Measurements from ENCODE around the gene SEMA3B. TPM values are rescaled to one million over a fixed set of nuclear protein-coding genes. Genes with fewer than 3 reads are reported as not detected.
"Not testable (repeated sequence)": the region's sequence is repeated elsewhere in the genome, so short reads cannot be mapped to it uniquely, and the experiment has no call there.

The SEMA3B gene
- polyA plus RNA-seq, 5 donors = 14.9 to 31.5 (median 29.6) TPM

GRCh38 chr3:50271314-50271936 lies 2.5 kb downstream of the SEMA3B start:
- DNase-seq = no peak

DNA sequence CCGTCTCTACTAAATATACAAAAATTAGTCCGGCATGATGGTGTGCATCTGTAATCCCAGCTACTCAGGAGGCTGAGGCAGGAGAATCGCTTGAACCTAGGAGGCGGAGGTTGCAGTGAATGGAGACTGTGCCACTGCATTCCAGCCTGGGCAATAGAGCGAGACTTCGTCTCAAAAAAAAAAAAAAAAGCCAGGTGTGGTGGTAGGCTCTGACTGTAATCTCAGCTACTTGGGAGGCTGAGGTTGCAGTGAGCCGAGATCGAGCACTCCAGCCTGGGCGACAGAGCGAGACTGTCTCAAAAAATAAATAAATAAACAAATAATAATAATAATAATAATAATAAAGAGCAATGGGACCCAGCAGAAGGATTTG lies 3.6 kb downstream of the SEMA3B start:
- DNase-seq = not testable (repeated sequence)

DNA sequence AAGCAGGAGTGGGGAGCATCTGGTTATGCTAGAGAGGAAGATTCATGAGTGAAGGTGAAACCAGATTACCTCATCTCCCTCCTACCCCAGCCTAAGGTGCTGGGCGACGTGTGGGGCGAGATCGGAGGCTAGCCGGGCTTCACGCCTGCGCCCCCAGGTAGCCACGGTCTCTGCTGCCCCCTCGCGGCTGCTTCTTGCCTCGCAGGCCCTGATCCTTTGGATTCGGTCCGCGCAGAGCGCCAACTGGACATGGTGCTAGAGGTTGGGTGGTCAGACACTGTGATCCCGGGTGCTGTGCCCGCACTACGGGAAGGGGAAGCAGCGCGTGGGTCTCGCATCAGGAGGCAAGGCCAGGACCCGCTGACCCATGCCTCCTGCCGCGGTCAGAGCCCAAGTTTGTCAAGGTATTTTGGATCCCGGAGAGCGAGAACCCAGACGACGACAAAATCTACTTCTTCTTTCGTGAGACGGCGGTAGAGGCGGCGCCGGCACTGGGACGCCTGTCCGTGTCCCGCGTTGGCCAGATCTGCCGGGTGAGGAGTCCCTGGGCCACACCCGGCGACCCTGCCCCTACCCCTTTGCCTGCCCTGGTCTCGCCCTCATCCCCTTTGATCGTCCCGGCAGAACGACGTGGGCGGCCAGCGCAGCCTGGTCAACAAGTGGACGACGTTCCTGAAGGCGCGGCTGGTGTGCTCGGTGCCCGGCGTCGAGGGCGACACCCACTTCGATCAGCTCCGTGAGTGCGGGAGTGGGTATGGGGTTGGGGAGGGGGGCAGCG lies 4.2 kb downstream of the SEMA3B start:
- DNase-seq = peak; percentile 76 to 79

GRCh38 chr3:50273689-50274065 lies 4.7 kb downstream of the SEMA3B start:
- DNase-seq = no peak

DNA sequence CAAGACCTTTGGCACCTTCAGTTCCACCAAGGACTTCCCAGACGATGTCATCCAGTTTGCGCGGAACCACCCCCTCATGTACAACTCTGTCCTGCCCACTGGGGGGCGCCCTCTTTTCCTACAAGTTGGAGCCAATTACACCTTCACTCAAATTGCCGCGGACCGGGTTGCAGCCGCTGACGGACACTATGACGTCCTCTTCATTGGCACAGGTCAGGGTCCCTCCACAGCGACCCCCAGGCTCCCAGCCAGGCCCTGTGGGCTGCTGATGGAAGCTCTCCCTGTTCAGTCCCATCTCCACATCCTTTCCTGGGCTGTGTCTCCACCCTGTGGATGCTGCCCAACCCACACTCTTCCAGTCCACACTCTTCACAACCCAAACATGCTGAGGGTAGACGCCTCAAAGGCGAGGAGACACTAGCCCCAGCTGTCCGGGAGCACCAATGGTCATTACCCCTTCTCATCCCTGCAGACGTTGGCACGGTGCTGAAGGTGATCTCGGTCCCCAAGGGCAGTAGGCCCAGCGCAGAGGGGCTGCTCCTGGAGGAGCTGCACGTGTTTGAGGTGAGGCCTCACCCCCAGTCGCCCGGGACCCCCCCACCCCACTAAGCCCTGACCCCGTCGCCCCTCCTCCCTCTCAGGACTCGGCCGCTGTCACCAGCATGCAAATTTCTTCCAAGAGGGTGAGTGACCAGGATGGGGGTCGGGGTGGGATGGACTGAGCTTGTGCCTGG lies 5.6 kb downstream of the SEMA3B start:
- no peak for DNase-seq

GRCh38 chr3:50275141-50275995 lies 6.4 kb downstream of the SEMA3B start:
- DNase-seq = no peak

- DNase-seq = no peak
Observed at GRCh38 chr3:50275996-50276761, 7.2 kb downstream of the SEMA3B start.

DNA sequence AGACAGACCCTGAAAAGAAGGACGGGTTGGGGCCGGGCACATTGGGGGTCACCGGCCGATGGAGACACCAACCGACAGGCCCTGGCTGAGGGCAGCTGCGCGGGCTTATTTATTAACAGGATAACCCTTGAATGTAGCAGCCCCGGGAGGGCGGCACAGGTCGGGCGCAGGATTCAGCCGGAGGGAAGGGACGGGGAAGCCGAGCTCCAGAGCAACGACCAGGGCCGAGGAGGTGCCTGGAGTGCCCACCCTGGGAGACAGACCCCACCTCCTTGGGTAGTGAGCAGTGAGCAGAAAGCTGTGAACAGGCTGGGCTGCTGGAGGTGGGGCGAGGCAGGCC lies 7.8 kb downstream of the SEMA3B start:
- DNase-seq = no peak

GRCh38 chr3:50278123-50278879 lies 9.4 kb downstream of the SEMA3B start:
- no peak for DNase-seq

- no peak for DNase-seq
Observed at GRCh38 chr3:50278880-50279224, 9.9 kb downstream of the SEMA3B start, which contains the start of gene LSMEM2. Gene LSMEM2 (plus strand): TSS chr3:50279087. CDS start chr3:50279114, 27 bp downstream.

DNA sequence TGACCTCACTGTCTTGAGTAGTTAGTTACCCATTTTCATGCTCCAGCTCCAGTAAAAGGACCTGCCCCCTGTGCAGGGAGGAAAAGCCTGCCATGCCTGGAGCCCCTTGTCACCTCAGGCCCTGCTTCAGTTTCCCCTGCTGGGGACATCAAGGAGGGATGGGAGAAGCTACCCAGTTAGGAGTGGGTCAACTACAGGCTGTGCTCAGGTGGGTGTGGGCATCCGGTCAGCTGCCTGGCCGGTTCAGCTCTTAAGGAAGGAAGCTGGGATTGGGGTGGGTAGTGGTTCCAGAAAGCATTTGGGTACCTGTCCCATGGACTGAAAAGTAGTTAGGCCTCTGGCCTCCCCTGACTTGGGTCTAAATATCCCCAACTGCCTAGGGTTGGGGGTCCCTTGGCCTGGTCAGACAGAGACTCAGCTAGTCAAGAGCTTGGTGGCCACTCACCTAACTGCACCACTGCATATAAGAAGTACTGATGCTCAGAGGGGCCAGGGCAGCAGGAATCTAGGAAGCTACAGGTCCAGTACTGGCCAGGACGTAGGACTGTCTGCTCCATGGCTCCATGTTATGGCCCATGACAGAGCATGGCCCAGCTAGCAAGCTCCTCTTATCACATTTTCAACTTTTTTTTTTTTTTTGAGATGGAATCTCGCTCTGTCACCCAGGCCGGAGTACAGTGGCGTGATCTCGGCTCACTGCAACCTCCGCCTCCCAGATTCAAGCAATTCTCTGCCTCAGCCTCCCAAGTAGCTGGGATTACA lies 10.5 kb downstream of the SEMA3B start:
- no peak for DNase-seq

DNA sequence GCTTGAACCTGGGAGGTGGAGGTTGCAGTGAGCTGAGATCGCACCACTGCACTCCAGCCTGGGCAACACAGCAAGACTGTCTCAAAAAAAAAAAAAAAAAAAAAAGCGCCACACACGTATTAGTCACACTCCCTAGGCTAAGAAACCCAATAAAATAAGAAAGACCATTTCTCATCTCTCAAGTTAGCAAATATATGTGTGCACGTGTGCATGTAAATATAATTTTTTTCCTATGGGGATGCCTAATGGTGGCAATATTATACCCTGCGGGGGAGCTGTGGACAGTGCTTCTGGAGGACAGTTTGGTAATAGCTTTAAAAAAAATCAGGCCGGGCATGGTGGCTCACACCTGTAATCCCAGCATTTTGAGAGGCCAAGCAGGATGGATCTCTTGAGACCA lies 15.2 kb downstream of the SEMA3B start:
- DNase-seq = not testable (repeated sequence)

DNA sequence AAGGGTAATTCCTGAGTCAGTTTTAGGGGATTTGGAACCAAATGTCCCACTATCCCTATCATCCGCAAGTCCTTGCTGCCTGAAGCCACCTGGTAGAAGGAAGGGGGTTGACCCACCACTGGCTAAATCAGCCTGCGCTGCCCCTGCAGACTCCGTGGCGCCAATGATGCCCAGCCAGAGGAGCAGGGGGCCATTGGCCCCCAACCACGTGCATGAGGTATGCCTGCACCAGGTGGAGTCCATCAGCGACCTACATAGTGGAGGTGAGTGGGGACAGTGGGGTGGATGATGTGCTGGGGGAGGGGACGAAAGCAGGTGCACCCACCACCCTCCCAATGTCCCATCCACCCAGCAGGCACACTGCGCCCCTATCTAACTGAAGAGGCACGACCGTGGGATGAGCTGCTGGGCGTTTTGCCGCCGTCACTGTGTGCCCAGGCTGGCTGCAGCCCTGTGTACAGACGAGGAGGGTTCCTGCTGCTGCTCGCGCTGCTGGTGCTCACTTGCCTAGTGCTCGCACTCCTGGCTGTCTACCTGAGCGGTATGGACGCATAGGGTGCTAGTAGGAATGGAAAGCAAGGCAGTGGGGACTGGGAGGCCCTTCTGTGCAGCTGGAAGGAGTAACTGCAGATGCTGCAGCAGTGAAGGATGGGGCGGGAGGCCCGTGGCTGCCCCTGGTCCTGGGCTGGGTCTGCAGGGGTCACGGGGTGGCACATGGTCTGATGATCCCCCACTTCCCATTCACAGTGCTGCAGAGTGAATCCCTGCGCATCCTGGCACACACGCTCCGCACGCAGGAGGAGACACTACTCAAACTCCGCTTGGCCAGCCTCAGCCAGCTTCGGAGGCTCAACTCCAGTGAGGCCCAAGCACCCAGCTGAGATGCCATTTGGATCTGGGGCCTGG lies 17.6 kb downstream of the SEMA3B start:
- DNase-seq = no peak

GRCh38 chr3:50287262-50287661 lies 18.3 kb downstream of the SEMA3B start:
- DNase-seq = no peak

GRCh38 chr3:50288387-50289007 lies 19.6 kb downstream of the SEMA3B start:
- no peak for DNase-seq

DNA sequence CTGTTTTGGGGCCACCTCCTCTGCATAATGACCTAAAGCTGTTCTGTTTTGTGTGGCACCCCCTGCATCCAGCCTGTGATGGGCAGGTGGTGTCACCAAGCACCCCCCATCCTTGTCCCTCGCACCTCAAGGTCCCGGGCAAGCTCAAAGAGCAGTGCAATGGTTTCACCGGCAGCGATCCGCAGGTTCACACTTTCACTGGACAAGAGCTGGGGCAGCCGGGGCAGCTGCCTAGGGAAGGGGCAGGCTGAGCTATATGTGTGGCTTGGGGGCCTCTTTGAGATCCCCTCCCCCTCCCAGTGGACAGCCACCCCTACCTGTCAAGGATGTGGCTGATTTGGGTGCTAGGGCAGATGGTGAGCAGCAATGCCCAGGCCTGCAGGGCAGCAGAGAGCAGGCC lies 20.2 kb downstream of the SEMA3B start:
- DNase-seq = no peak

DNA sequence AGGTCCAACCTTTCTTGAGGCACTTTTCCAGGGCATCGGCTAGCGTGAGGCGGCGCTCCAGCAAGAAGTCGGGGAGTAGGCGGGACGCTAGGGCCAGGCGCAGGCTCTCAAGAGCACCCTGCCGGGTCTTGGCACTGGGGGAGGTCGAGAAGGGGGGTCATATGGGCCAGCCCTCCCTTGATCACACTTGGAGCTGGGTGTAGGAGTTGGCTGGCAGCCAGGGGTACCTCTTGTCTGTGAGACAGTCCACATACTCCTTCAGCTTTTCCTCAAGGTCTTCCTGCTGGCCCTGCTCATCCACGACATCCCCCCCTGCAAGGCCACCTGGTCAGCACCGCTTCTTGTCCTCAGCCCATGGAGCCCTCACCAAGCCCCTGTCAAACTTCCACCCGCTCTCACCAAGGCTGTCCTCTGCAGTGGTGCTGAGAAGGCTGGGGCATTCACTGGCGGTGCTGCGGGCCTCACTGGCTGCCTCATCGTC lies 21.3 kb downstream of the SEMA3B start:
- no peak for DNase-seq
